Liver (tissue), 9 donors: ENCODE measurements around the gene ABLIM1. TPM values are rescaled to one million over a fixed set of nuclear protein-coding genes. Genes with fewer than 3 reads are reported as not detected.
A peak's percentile ranks its signal among the peaks of the same experiment; 100 is the strongest.

ENCODE experiments used
- DNase-seq: peaks from one replicate; pipeline ENCODE4 v3.0.0-alpha.2; 2017; ENCODE audit warnings: low spot score
- H3K27ac ChIP-seq, 2 donors: one replicate each; pipeline ENCODE4 v1.7.0; 2013; ENCODE audit warnings: inconsistent platforms in 2 of 2, low read length in 2 of 2, control low read depth in 1 of 2, low read depth in 1 of 2, mild to moderate bottlenecking in 1 of 2
- H3K27me3 ChIP-seq, 4 donors: one replicate each; pipeline versions ENCODE4 v1.6.1 to v1.7.0; 2013; ENCODE audit warnings: low read length in 3 of 4, inconsistent platforms in 1 of 4, mild to moderate bottlenecking in 1 of 4, moderate library complexity in 1 of 4; ENCODE audit not compliant: control insufficient read depth in 4 of 4, insufficient read depth in 4 of 4
- H3K36me3 ChIP-seq, 4 donors: one replicate each; pipeline versions ENCODE4 v1.6.1 to v1.7.0; 2013; ENCODE audit warnings: low read length in 3 of 4, mild to moderate bottlenecking in 3 of 4, low read depth in 1 of 4, moderate library complexity in 1 of 4; ENCODE audit not compliant: control insufficient read depth in 4 of 4, insufficient read depth in 3 of 4
- H3K4me1 ChIP-seq, 4 donors: one replicate each; pipeline versions ENCODE4 v1.6.1 to v1.7.0; 2013; ENCODE audit warnings: low read length in 3 of 4, mild to moderate bottlenecking in 3 of 4, moderate library complexity in 1 of 4; ENCODE audit not compliant: control insufficient read depth in 4 of 4, insufficient read depth in 4 of 4
- H3K4me3 ChIP-seq, 3 donors: one replicate each; pipeline versions ENCODE4 v1.6.1 to v1.7.0; 2013; ENCODE audit warnings: low read length in 3 of 3, control low read depth in 1 of 3, low read depth in 1 of 3, mild to moderate bottlenecking in 1 of 3
- H3K9ac ChIP-seq, 2 donors: one replicate each; pipeline ENCODE4 v1.7.0; 2013; ENCODE audit warnings: low read length in 2 of 2, mild to moderate bottlenecking in 2 of 2, moderate library complexity in 2 of 2, control low read depth in 1 of 2, low read depth in 1 of 2
- H3K9me3 ChIP-seq, 4 donors: one replicate each; pipeline versions ENCODE4 v1.6.1 to v1.7.0; 2013; ENCODE audit warnings: low read length in 3 of 4; ENCODE audit not compliant: control insufficient read depth in 4 of 4
- EGR1 ChIP-seq, 2 donors: IDR thresholded peaks; 2 replicates each; pipeline ENCODE4 v1.6.1; 2016 to 2018; ENCODE audit warnings: antibody characterized with exemption in 2 of 2, low read depth in 2 of 2
- FOXA1 ChIP-seq: IDR thresholded peaks from 2 replicates; pipeline ENCODE4 v1.6.1; 2016; ENCODE audit warnings: antibody characterized with exemption
- FOXA2 ChIP-seq: IDR thresholded peaks from 2 replicates; pipeline ENCODE4 v1.6.1; 2016; ENCODE audit warnings: antibody characterized with exemption
- GABPA ChIP-seq, 2 donors: IDR thresholded peaks in 1 of 2; conservative IDR thresholded peaks in 1 of 2; 2 replicates each; pipeline ENCODE4 v1.6.1; 2016; ENCODE audit warnings: antibody characterized with exemption in 2 of 2, mild to moderate bottlenecking in 1 of 2, moderate library complexity in 1 of 2
- HNF4A ChIP-seq, 2 donors: conservative IDR thresholded peaks; 2 replicates each; pipeline ENCODE4 v1.6.1; 2016; ENCODE audit warnings: antibody characterized with exemption in 2 of 2, mild to moderate bottlenecking in 2 of 2
- HNF4G ChIP-seq: IDR thresholded peaks from 2 replicates; pipeline ENCODE4 v1.6.1; 2016; ENCODE audit warnings: antibody characterized with exemption
- JUND ChIP-seq, 2 donors: IDR thresholded peaks; 2 replicates each; pipeline ENCODE4 v1.6.1; 2016; ENCODE audit warnings: antibody characterized with exemption in 2 of 2
- NR2F2 ChIP-seq: IDR thresholded peaks from 2 replicates; pipeline ENCODE4 v1.6.1; 2016; ENCODE audit warnings: antibody characterized with exemption
- RAD21 ChIP-seq, 2 donors: IDR thresholded peaks; 2 replicates each; pipeline ENCODE4 v1.6.1; 2016; ENCODE audit warnings: antibody characterized with exemption in 2 of 2, mild to moderate bottlenecking in 2 of 2
- RXRA ChIP-seq, 2 donors: IDR thresholded peaks; 2 replicates each; pipeline ENCODE4 v1.6.1; 2017 to 2018; ENCODE audit warnings: antibody characterized with exemption in 2 of 2, mild to moderate bottlenecking in 1 of 2
- SP1 ChIP-seq: IDR thresholded peaks from 2 replicates; pipeline ENCODE4 v1.6.1; 2018; ENCODE audit warnings: antibody characterized with exemption, mild to moderate bottlenecking
- TAF1 ChIP-seq: conservative IDR thresholded peaks from 2 replicates; pipeline ENCODE4 v1.6.1; 2016; ENCODE audit warnings: antibody characterized with exemption, mild to moderate bottlenecking
- YY1 ChIP-seq: IDR thresholded peaks from 2 replicates; pipeline ENCODE4 v1.6.1; 2016; ENCODE audit warnings: antibody characterized with exemption, mild to moderate bottlenecking
- WGBS: extraction: QIAGEN DNeasy Blood & Tissue Kit; methylation state at CpG from one replicate; pipeline ENCODE4 v1.1.7; 2013; 5-methylcytosine and 5-hydroxymethylcytosine counted together
- polyA plus RNA-seq, 2 donors: library from polyadenylated mRNA; stranded (reverse) in 1 of 2; unstranded in 1 of 2; fragments of 200-250 nt in 1 of 2; fragments of >200 nt in 1 of 2; fragmentation: Nextera tagmentation in 1 of 2; extraction: Ambion mirVana in 1 of 2; gene quantifications; one replicate each; pipeline versions ENCODE4 v1.2.1 to v1.2.3, GENCODE V29; 2013 to 2015
- total RNA-seq, 2 donors: library from RNA; depleted of rRNA; stranded (reverse); fragments of >200 nt; gene quantifications; one replicate each; pipeline ENCODE4 v1.2.3, GENCODE V29; 2014
- TF ChIP-seq, protein P1 (sequence below): IDR thresholded peaks from 2 replicates; pipeline ENCODE4 v1.6.1; 2016; ENCODE audit warnings: antibody characterized with exemption
- TF ChIP-seq, protein P2 (sequence below): IDR thresholded peaks from 2 replicates; pipeline ENCODE4 v1.6.1; 2016; ENCODE audit warnings: antibody characterized with exemption
- TF ChIP-seq, protein P3 (sequence below): IDR thresholded peaks from 2 replicates; pipeline ENCODE4 v1.6.1; 2016; ENCODE audit warnings: antibody characterized with exemption
- TF ChIP-seq, protein P4 (sequence below): IDR thresholded peaks from 2 replicates; pipeline ENCODE4 v1.6.1; 2016; ENCODE audit warnings: antibody characterized with exemption, mild to moderate bottlenecking
- TF ChIP-seq, protein P5 (sequence below): fragments of 150-350 bp; IDR thresholded peaks from 2 replicates; pipeline ENCODE4 v1.5.1; 2017; ENCODE audit warnings: improper control_type of control experiment, low read depth, low read length; ENCODE audit not compliant: missing input control
- donor health status: healthy.
- donor health status: healthy.
- donor health status: healthy.
- donor health status: healthy.
- donor health status: healthy.

Gene ABLIM1
- total and polyA plus RNA-seq, 4 donors = 10.9 to 31.3 (median 13.1) TPM

DNA sequence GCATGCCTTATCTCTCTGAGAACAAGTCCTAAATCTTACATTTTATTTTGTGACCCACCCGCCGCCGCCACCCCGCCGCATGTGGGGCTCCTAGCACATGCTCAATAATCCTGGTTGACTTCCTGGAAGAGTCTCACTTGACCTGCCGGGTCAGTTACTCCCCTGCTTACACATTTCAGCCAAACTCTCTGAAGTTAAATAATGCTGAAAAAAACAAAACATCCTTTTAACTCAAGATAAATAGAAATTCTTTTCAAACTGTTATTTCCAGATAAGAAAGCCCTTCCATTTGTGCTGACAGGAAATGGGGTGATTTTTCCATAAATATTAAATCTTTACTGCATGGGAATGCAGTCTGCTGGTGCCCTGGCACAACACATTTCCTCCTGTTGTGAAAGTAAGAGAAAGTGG lies 123.5 kb downstream of the ABLIM1 start:
- peak; percentile 64 for TF ChIP-seq NR2F2
- TF ChIP-seq HNF4A (conservative IDR thresholded peaks at IDR 0.05) = no peak
- H3K4me1 ChIP-seq = no peaks in the 10 kb centered on the region
- H3K4me3 ChIP-seq = no peak overlapping the region
- H3K27ac ChIP-seq = no peak overlapping the region
- H3K36me3 ChIP-seq = peaks cover 0 to 19% (median 2%) of the 10 kb centered on the region in 4 donors
- H3K9me3 ChIP-seq = no peaks in the 10 kb centered on the region
- WGBS = 81% methylated on average over 6 of the region's 6 CpGs
- no peaks in the 10 kb centered on the region for H3K27me3 ChIP-seq
- DNase-seq = no peak
- H3K9ac ChIP-seq = no peak overlapping the region

DNA sequence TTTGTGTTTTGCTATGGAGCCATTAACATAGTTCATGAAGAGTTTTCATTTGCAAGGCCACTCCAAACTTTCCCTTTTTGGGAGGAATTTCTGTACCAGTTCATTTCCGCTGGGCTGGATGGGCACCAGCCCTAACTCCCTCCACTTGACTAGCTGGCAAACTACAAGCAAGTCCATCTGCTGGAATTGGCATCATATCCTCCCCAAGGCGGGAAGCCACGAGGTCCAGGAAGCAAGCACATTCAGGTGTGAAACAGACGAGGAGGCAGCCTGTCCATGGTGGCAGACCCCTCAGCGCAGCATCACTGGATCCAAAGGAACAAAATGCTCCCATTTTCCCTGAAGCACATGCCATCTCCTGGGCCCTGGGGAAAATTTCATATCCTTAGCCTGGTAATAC lies 125.8 kb downstream of the ABLIM1 start:
- no peak overlapping the region for H3K4me3 ChIP-seq
- WGBS = 92% methylated on average over 5 of the region's 5 CpGs
- H3K27me3 ChIP-seq = no peaks in the 10 kb centered on the region
- DNase-seq = no peak
- H3K9me3 ChIP-seq = no peaks in the 10 kb centered on the region
- peaks cover 0 to 4% (median 3%) of the 10 kb centered on the region in 4 donors for H3K4me1 ChIP-seq
- H3K9ac ChIP-seq = no peak overlapping the region
- peaks cover 0 to 14% (median 2%) of the 10 kb centered on the region in 4 donors for H3K36me3 ChIP-seq
- no peak overlapping the region for H3K27ac ChIP-seq
- TF ChIP-seq FOXA2 (no peak), RXRA (IDR thresholded peaks at IDR 0.05) (no peak), NR2F2 (no peak), TAF1 (no peak), YY1 (no peak), RAD21 (IDR thresholded peaks at IDR 0.05) (no peak), SP1 (no peak), JUND (IDR thresholded peaks at IDR 0.05) (no peak), FOXA1 (no peak), GABPA (IDR thresholded peaks at IDR 0.05 in 1 of 2, conservative IDR thresholded peaks at IDR 0.05 in 1 of 2) (no peak), HNF4A (conservative IDR thresholded peaks at IDR 0.05) (no peak), HNF4G (no peak), EGR1 (IDR thresholded peaks at IDR 0.05; ENCODE audit: low read depth in 2 of 2) (no peak)
- TF ChIP-seq, protein P1, sequence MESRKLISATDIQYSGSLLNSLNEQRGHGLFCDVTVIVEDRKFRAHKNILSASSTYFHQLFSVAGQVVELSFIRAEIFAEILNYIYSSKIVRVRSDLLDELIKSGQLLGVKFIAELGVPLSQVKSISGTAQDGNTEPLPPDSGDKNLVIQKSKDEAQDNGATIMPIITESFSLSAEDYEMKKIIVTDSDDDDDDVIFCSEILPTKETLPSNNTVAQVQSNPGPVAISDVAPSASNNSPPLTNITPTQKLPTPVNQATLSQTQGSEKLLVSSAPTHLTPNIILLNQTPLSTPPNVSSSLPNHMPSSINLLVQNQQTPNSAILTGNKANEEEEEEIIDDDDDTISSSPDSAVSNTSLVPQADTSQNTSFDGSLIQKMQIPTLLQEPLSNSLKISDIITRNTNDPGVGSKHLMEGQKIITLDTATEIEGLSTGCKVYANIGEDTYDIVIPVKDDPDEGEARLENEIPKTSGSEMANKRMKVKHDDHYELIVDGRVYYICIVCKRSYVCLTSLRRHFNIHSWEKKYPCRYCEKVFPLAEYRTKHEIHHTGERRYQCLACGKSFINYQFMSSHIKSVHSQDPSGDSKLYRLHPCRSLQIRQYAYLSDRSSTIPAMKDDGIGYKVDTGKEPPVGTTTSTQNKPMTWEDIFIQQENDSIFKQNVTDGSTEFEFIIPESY = no peak
- TF ChIP-seq, protein P2, sequence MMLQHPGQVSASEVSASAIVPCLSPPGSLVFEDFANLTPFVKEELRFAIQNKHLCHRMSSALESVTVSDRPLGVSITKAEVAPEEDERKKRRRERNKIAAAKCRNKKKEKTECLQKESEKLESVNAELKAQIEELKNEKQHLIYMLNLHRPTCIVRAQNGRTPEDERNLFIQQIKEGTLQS = no peak
- TF ChIP-seq, protein P3, sequence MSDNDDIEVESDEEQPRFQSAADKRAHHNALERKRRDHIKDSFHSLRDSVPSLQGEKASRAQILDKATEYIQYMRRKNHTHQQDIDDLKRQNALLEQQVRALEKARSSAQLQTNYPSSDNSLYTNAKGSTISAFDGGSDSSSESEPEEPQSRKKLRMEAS = no peak
- TF ChIP-seq, protein P4, sequence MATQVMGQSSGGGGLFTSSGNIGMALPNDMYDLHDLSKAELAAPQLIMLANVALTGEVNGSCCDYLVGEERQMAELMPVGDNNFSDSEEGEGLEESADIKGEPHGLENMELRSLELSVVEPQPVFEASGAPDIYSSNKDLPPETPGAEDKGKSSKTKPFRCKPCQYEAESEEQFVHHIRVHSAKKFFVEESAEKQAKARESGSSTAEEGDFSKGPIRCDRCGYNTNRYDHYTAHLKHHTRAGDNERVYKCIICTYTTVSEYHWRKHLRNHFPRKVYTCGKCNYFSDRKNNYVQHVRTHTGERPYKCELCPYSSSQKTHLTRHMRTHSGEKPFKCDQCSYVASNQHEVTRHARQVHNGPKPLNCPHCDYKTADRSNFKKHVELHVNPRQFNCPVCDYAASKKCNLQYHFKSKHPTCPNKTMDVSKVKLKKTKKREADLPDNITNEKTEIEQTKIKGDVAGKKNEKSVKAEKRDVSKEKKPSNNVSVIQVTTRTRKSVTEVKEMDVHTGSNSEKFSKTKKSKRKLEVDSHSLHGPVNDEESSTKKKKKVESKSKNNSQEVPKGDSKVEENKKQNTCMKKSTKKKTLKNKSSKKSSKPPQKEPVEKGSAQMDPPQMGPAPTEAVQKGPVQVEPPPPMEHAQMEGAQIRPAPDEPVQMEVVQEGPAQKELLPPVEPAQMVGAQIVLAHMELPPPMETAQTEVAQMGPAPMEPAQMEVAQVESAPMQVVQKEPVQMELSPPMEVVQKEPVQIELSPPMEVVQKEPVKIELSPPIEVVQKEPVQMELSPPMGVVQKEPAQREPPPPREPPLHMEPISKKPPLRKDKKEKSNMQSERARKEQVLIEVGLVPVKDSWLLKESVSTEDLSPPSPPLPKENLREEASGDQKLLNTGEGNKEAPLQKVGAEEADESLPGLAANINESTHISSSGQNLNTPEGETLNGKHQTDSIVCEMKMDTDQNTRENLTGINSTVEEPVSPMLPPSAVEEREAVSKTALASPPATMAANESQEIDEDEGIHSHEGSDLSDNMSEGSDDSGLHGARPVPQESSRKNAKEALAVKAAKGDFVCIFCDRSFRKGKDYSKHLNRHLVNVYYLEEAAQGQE = no peak
- TF ChIP-seq, protein P5, sequence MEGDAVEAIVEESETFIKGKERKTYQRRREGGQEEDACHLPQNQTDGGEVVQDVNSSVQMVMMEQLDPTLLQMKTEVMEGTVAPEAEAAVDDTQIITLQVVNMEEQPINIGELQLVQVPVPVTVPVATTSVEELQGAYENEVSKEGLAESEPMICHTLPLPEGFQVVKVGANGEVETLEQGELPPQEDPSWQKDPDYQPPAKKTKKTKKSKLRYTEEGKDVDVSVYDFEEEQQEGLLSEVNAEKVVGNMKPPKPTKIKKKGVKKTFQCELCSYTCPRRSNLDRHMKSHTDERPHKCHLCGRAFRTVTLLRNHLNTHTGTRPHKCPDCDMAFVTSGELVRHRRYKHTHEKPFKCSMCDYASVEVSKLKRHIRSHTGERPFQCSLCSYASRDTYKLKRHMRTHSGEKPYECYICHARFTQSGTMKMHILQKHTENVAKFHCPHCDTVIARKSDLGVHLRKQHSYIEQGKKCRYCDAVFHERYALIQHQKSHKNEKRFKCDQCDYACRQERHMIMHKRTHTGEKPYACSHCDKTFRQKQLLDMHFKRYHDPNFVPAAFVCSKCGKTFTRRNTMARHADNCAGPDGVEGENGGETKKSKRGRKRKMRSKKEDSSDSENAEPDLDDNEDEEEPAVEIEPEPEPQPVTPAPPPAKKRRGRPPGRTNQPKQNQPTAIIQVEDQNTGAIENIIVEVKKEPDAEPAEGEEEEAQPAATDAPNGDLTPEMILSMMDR = no peak
